ENCODE results near the gene CDH1.
A peak's percentile ranks its signal among the peaks of the same experiment; 100 is the strongest.

The CDH1 gene

GRCh38 chr16:68860978-68861892 is 124.1 kb downstream of the CDH1 start:
- DNase-seq, result no peak

- no peak for DNase-seq
Observed at GRCh38 chr16:68866933-68867332, 129.8 kb downstream of the CDH1 start.

- peak; percentile 13 for DNase-seq
Observed at GRCh38 chr16:68869492-68870088, 132.5 kb downstream of the CDH1 start.

GRCh38 chr16:68873635-68874471 is 136.8 kb downstream of the CDH1 start:
- no peak for DNase-seq

- DNase-seq, result no peak
Observed at GRCh38 chr16:68875871-68876270, 138.8 kb downstream of the CDH1 start.

- DNase-seq, result no peak
Observed at GRCh38 chr16:68883685-68884084, 146.6 kb downstream of the CDH1 start.

GRCh38 chr16:68884401-68884800 is 147.3 kb downstream of the CDH1 start:
- no peak for DNase-seq
